IMR-90 (cell line): ENCODE results near the gene NPB. TPM values are rescaled to one million over a fixed set of nuclear protein-coding genes. Genes with fewer than 3 reads are reported as not detected.

Experiments
- ATAC-seq: fragments of 200-7000 bp; cut with Tn5 transposase; 2 replicates; pipeline ENCODE4 v1.9.1; 2020; ENCODE audit warnings: low read depth, mild to moderate bottlenecking, moderate library complexity
- BruUV-seq: library from RNA; stranded (reverse); fragments of 400-500 nt; replicated peaks from 2 replicates; lab custom pipeline; 2021; lab: Mats Ljungman, UMichigan
- CTCF ChIA-PET: fragments of 300-600 bp; formaldehyde crosslinking; extraction: SDS; loops from one replicate; lab custom pipeline; 2021; ENCODE audit warnings: antibody characterized with exemption; lab: Yijun Ruan, JAX
- POLR2A ChIA-PET: fragments of 300-600 bp; sonication (Branson Sonifier 250); formaldehyde crosslinking; loops from one replicate; lab custom pipeline; 2022; ENCODE audit warnings: antibody characterized with exemption; ENCODE audit not compliant: unreplicated experiment; lab: Charles Lee
- DNase-seq: peaks from one replicate; pipeline ENCODE4 v3.0.0; 2013
- H2AFZ ChIP-seq: replicated peaks from 2 replicates; pipeline ENCODE3; 2013; ENCODE audit warnings: low read length, mild to moderate bottlenecking; ENCODE audit not compliant: poor library complexity
- H2AK5ac ChIP-seq: 2 replicates; pipeline ENCODE4 v1.6.1; 2013; ENCODE audit warnings: low read depth, low read length, inconsistent platforms
- H2AK9ac ChIP-seq: replicated peaks from 2 replicates; pipeline ENCODE3; 2013; ENCODE audit warnings: mild to moderate bottlenecking, low read depth, low read length, moderate library complexity; ENCODE audit not compliant: poor library complexity
- H2BK120ac ChIP-seq: 2 replicates; pipeline ENCODE4 v1.6.1; 2013; ENCODE audit warnings: low read depth, low read length, inconsistent platforms
- H2BK15ac ChIP-seq: 3 replicates; pipeline ENCODE4 v1.6.1; 2013; ENCODE audit warnings: low read depth, low read length, inconsistent platforms
- H2BK20ac ChIP-seq: 2 replicates; pipeline ENCODE4 v1.6.1; 2013; ENCODE audit warnings: low read depth, mild to moderate bottlenecking, inconsistent platforms, low read length, moderate library complexity
- H2BK5ac ChIP-seq: 2 replicates; pipeline ENCODE4 v1.6.1; 2013; ENCODE audit warnings: mild to moderate bottlenecking, low read depth, low read length, inconsistent platforms; ENCODE audit not compliant: poor library complexity, severe bottlenecking
- H3K14ac ChIP-seq: replicated peaks from 2 replicates; pipeline ENCODE4 v1.6.1; 2013; ENCODE audit warnings: low read depth, low read length, inconsistent platforms
- H3K18ac ChIP-seq: 2 replicates; pipeline ENCODE4 v1.6.1; 2013; ENCODE audit warnings: low read depth, low read length, control low read depth
- H3K23ac ChIP-seq: 2 replicates; pipeline ENCODE4 v1.6.1; 2013; ENCODE audit warnings: low read depth, low read length, inconsistent platforms
- H3K27ac ChIP-seq: 2 replicates; pipeline ENCODE4 v1.5.1; 2013; ENCODE audit warnings: mild to moderate bottlenecking, control low read depth, low read length; ENCODE audit not compliant: insufficient read depth
- H3K27me3 ChIP-seq: 2 replicates; pipeline ENCODE4 v1.6.1; 2013; ENCODE audit warnings: low read length; ENCODE audit not compliant: control insufficient read depth, insufficient read depth
- H3K36me3 ChIP-seq: 2 replicates; pipeline ENCODE4 v1.6.1; 2013; ENCODE audit warnings: low read length, mixed read lengths; ENCODE audit not compliant: control insufficient read depth, insufficient read depth
- H3K4ac ChIP-seq: 2 replicates; pipeline ENCODE4 v1.6.1; 2013; ENCODE audit warnings: low read depth, low read length, inconsistent platforms
- H3K4me1 ChIP-seq: 2 replicates; pipeline ENCODE4 v1.6.1; 2013; ENCODE audit warnings: low read length, mixed read lengths; ENCODE audit not compliant: control insufficient read depth, insufficient read depth
- H3K4me2 ChIP-seq: 2 replicates; pipeline ENCODE4 v1.6.1; 2013; ENCODE audit warnings: low read depth, mild to moderate bottlenecking, control low read depth, low read length, moderate library complexity
- H3K4me3 ChIP-seq: 2 replicates; pipeline ENCODE4 v1.5.1; 2013; ENCODE audit warnings: low read depth, mild to moderate bottlenecking, control low read depth, low read length, moderate library complexity; ENCODE audit not compliant: insufficient read depth
- H3K56ac ChIP-seq: 2 replicates; pipeline ENCODE4 v1.6.1; 2013; ENCODE audit warnings: low read length, inconsistent platforms; ENCODE audit not compliant: insufficient read depth; ENCODE audit errors: extremely low read depth
- H3K79me1 ChIP-seq, 2 experiments: 2 replicates each; pipeline ENCODE4 v1.6.1; 2013; ENCODE audit warnings: low read length in 2 of 2, inconsistent platforms in 1 of 2, low read depth in 1 of 2
- H3K9ac ChIP-seq: 2 replicates; pipeline ENCODE4 v1.6.1; 2013; ENCODE audit warnings: low read depth, low read length, control low read depth
- H3K9me1 ChIP-seq: 2 replicates; pipeline ENCODE4 v1.6.1; 2013; ENCODE audit warnings: low read length, inconsistent platforms; ENCODE audit not compliant: insufficient read depth
- H3K9me3 ChIP-seq: 2 replicates; pipeline ENCODE4 v1.6.1; 2013; ENCODE audit warnings: low read length; ENCODE audit not compliant: control insufficient read depth, insufficient read depth
- H4K20me1 ChIP-seq: 2 replicates; pipeline ENCODE4 v1.6.1; 2013; ENCODE audit warnings: low read length, inconsistent platforms; ENCODE audit not compliant: insufficient read depth
- H4K5ac ChIP-seq: 2 replicates; pipeline ENCODE4 v1.6.1; 2013; ENCODE audit warnings: mild to moderate bottlenecking, low read depth, low read length, control low read depth
- H4K8ac ChIP-seq, 2 experiments: 2 replicates each; pipeline ENCODE4 v1.6.1; 2013; ENCODE audit warnings: low read depth in 2 of 2, low read length in 2 of 2, control low read depth in 1 of 2, inconsistent platforms in 1 of 2
- H4K91ac ChIP-seq: 2 replicates; pipeline ENCODE4 v1.6.1; 2013; ENCODE audit warnings: low read depth, low read length, inconsistent platforms; ENCODE audit not compliant: insufficient read depth
- CHD1 ChIP-seq: IDR thresholded peaks from 2 replicates; pipeline ENCODE4 v1.6.1; 2012; ENCODE audit warnings: low read depth, low read length, improper control_type of control experiment
- MAFK ChIP-seq: IDR thresholded peaks from 2 replicates; pipeline ENCODE4 v1.6.1; 2012; ENCODE audit warnings: low read depth, low read length, improper control_type of control experiment
- MAZ ChIP-seq: IDR thresholded peaks from 2 replicates; pipeline ENCODE4 v1.6.1; 2012; ENCODE audit warnings: low read depth, mild to moderate bottlenecking, low read length, improper control_type of control experiment, moderate library complexity, borderline replicate concordance
- MXI1 ChIP-seq: IDR thresholded peaks from 2 replicates; pipeline ENCODE4 v1.6.1; 2012; ENCODE audit warnings: low read depth, mild to moderate bottlenecking, low read length, moderate library complexity, borderline replicate concordance
- NFE2L2 ChIP-seq: fragments of 150-350 bp; IDR thresholded peaks from 2 replicates; pipeline ENCODE4 v1.6.1; 2016; ENCODE audit warnings: low read depth, mild to moderate bottlenecking, low read length
- POLR2A ChIP-seq: IDR thresholded peaks from 2 replicates; pipeline ENCODE4 v1.6.1; 2012; ENCODE audit warnings: mild to moderate bottlenecking, low read depth, low read length
- RAD21 ChIP-seq: IDR thresholded peaks from 2 replicates; pipeline ENCODE4 v1.6.1; 2012; ENCODE audit warnings: low read length, improper control_type of control experiment
- RCOR1 ChIP-seq: IDR thresholded peaks from 2 replicates; pipeline ENCODE4 v1.6.1; 2012; ENCODE audit warnings: mild to moderate bottlenecking, low read length, improper control_type of control experiment; ENCODE audit not compliant: insufficient replicate concordance
- SMC3 ChIP-seq: fragments of 150-350 bp; IDR thresholded peaks from 2 replicates; pipeline ENCODE4 v1.6.1; 2016; ENCODE audit warnings: low read depth, mild to moderate bottlenecking, antibody characterized with exemption, low read length, moderate library complexity
- WGBS, 2 experiments: methylation state at CpG; one replicate each; pipeline versions ENCODE4 v1.1.5 to v1.1.7; 2013; ENCODE audit warnings: missing lambda C conversion rate in 2 of 2; ENCODE audit not compliant: insufficient read length in 1 of 2; ENCODE audit errors: extremely low coverage in 2 of 2; 5-methylcytosine and 5-hydroxymethylcytosine counted together
- dilution Hi-C: fragments of 300-500 bp; cut with HindIII; formaldehyde crosslinking; loops from one replicate; pipeline ENCODE4 v1.14.3; 2018; ENCODE audit warnings: low sequenced_read_pairs; ENCODE audit not compliant: unreplicated experiment
- in situ Hi-C: fragments of 300-500 bp; cut with MboI; formaldehyde crosslinking; loops from 3 replicates; pipeline ENCODE4 v1.14.3; 2019; ENCODE audit warnings: low sequenced_read_pairs, inconsistent platforms, mixed read lengths
- intact Hi-C: fragments of 100-400 bp; cut with micrococcal nuclease; formaldehyde crosslinking; loops from 2 replicates; pipeline ENCODE4 v1.10.0; 2022
- polyA plus RNA-seq, 3 experiments: library from polyadenylated mRNA; depleted of rRNA; stranded (reverse); fragments of >200 nt; gene quantifications; 2 replicates each; pipeline ENCODE4 v1.2.3, GENCODE V29; 2012; ENCODE audit warnings: low replicate concordance in 1 of 3
- total RNA-seq: library from RNA; depleted of rRNA; stranded (reverse); fragments of >200 nt; gene quantifications from 2 replicates; pipeline ENCODE4 v1.2.3, GENCODE V29; 2012
- TF ChIP-seq, protein P1 (sequence below): fragments of 150-350 bp; IDR thresholded peaks from 2 replicates; pipeline ENCODE4 v1.6.1; 2017; ENCODE audit warnings: mild to moderate bottlenecking, antibody characterized with exemption, low read length, low read depth
- TF ChIP-seq, protein P2 (sequence below): conservative IDR thresholded peaks from 2 replicates; pipeline ENCODE4 v1.5.1; 2012; ENCODE audit warnings: mild to moderate bottlenecking, low read depth, low read length, improper control_type of control experiment
- TF ChIP-seq, protein P3 (sequence below): fragments of 150-350 bp; IDR thresholded peaks from 2 replicates; pipeline ENCODE4 v1.6.1; 2016; ENCODE audit warnings: low read depth, mild to moderate bottlenecking, low read length, moderate library complexity, borderline replicate concordance

The NPB gene
- total and polyA plus RNA-seq, 2 of the 4 experiments (the other 2 are of a cell fraction), result 0.51 TPM; not detected in 1

DNA sequence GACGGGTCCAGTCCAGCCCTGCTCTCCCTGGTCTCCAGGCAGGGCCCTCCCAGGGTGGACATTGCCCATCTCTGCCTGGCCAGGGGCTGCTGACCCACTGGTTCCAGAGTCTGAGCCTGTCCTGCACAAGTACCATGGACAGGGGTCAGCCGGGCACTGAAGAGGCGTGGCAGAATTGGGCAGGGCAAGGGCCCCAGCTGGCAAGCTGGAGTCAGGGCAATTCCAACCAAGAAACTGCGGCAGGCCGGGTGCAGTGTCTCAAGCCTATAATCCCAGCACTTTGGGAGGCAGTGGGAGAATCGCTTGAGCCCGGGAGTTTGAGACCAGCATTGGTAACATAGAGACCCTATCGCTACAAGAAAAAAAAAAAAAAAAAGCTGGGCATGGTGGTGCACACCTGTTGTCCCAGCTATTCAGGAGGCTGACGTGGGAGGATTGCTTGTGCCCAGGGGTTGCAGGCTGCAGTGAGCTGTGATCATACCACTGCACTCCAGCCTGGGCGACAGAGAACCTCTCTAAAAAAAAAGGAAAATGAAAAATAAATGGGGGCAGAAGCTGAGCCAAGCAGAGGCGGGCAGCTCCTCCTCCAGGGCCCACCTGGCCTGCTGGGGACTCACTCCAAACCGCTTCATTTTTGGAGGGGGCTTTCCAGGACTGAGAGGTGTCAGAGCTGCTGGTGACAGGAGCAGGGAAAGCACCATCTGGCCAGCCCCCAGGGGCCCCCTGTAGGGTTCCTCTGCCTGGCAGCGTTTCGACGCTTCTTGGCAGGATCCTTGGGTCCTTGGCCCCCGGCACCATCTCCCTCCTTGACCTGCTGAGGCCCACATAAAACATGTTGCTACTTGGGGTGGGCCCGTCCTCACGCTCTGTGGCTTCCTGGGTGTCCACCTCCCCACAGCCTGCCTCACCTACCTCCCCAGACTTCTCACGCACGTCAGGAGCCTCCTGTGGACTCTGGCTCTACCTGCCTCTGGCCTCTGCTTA, 28.4 kb downstream of the NPB start:
- Histone ChIP-seq H3K14ac (no peak overlapping the region), H3K4me3 (no peak overlapping the region), H3K27ac (no peak overlapping the region), H2AFZ (no peak overlapping the region), H4K91ac (no peak overlapping the region), H3K23ac (no peak overlapping the region), H2BK20ac (no peak overlapping the region), H4K5ac (no peak overlapping the region), H3K36me3 (peaks cover 27% of the 10 kb centered on the region; the same call in 1 of the 2 replicates), H4K20me1 (peaks cover 23% of the 10 kb centered on the region), H3K79me1 (peaks cover 13 to 41% of the 10 kb centered on the region in 2 experiments; a peak in 3 of 4 replicates), H2AK5ac (no peak overlapping the region), H2AK9ac (no peak overlapping the region), H2BK120ac (no peak overlapping the region), H3K18ac (no peak overlapping the region), H3K9me1 (peaks cover 13% of the 10 kb centered on the region), H3K9me3 (no peaks in the 10 kb centered on the region), H3K4me1 (peaks cover 11% of the 10 kb centered on the region), H3K56ac (no peak overlapping the region), H3K27me3 (no peaks in the 10 kb centered on the region), H3K4me2 (no peak overlapping the region), H3K4ac (no peak overlapping the region), H4K8ac (no peak overlapping the region), H3K9ac (no peak overlapping the region), H2BK15ac (no peak overlapping the region), H2BK5ac (no peak overlapping the region)
- dilution Hi-C loops (no loop called here), in situ Hi-C loops (no loop called here), intact Hi-C loops (no loop called here)
- DNase-seq, result no peak
- TF ChIP-seq, protein P1, sequence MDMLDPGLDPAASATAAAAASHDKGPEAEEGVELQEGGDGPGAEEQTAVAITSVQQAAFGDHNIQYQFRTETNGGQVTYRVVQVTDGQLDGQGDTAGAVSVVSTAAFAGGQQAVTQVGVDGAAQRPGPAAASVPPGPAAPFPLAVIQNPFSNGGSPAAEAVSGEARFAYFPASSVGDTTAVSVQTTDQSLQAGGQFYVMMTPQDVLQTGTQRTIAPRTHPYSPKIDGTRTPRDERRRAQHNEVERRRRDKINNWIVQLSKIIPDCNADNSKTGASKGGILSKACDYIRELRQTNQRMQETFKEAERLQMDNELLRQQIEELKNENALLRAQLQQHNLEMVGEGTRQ, result no peak
- no peak for TF ChIP-seq RCOR1
- TF ChIP-seq NFE2L2, result no peak
- TF ChIP-seq SMC3, result no peak
- TF ChIP-seq MXI1, result no peak
- no peak for TF ChIP-seq MAFK
- no peak for TF ChIP-seq POLR2A
- TF ChIP-seq MAZ, result no peak
- TF ChIP-seq RAD21, result no peak
- TF ChIP-seq CHD1, result no peak
- TF ChIP-seq, protein P2, sequence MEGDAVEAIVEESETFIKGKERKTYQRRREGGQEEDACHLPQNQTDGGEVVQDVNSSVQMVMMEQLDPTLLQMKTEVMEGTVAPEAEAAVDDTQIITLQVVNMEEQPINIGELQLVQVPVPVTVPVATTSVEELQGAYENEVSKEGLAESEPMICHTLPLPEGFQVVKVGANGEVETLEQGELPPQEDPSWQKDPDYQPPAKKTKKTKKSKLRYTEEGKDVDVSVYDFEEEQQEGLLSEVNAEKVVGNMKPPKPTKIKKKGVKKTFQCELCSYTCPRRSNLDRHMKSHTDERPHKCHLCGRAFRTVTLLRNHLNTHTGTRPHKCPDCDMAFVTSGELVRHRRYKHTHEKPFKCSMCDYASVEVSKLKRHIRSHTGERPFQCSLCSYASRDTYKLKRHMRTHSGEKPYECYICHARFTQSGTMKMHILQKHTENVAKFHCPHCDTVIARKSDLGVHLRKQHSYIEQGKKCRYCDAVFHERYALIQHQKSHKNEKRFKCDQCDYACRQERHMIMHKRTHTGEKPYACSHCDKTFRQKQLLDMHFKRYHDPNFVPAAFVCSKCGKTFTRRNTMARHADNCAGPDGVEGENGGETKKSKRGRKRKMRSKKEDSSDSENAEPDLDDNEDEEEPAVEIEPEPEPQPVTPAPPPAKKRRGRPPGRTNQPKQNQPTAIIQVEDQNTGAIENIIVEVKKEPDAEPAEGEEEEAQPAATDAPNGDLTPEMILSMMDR, result no peak
- TF ChIP-seq, protein P3, sequence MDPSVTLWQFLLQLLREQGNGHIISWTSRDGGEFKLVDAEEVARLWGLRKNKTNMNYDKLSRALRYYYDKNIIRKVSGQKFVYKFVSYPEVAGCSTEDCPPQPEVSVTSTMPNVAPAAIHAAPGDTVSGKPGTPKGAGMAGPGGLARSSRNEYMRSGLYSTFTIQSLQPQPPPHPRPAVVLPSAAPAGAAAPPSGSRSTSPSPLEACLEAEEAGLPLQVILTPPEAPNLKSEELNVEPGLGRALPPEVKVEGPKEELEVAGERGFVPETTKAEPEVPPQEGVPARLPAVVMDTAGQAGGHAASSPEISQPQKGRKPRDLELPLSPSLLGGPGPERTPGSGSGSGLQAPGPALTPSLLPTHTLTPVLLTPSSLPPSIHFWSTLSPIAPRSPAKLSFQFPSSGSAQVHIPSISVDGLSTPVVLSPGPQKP, result no peak
- WGBS, 2 experiments, result 65% methylated on average over 9 of the region's 20 CpGs; no CpG with 5 or more reads in 1 of the 2 experiments
- no peak for ATAC-seq
- CTCF ChIA-PET, result no interaction called here
- no TSS peak for BruUV-seq
- POLR2A ChIA-PET, result no interaction called here
